GM18511 (cell line): Measurements from ENCODE around the gene FGB.

Source experiments
- ATAC-seq: cut with Tn5 transposase; IDR thresholded peaks from one replicate; pipeline ENCODE4 v1.9.1; 2021; ENCODE audit warnings: mild to moderate bottlenecking, moderate library complexity; ENCODE audit not compliant: unreplicated experiment

FGB gene

GRCh38 chr4:154565704-154566103, 2.9 kb downstream of the FGB start:
- no peak for ATAC-seq

GRCh38 chr4:154566639-154567204, 3.9 kb downstream of the FGB start:
- ATAC-seq: no peak

DNA sequence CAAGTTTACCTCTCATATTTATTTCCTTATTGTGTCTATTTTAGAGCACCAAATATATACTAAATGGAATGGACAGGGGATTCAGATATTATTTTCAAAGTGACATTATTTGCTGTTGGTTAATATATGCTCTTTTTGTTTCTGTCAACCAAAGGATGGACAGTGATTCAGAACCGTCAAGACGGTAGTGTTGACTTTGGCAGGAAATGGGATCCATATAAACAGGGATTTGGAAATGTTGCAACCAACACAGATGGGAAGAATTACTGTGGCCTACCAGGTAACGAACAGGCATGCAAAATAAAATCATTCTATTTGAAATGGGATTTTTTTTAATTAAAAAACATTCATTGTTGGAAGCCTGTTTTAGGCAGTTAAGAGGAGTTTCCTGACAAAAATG, 6.2 kb downstream of the FGB start:
- no peak for ATAC-seq

- ATAC-seq: no peak
Observed at GRCh38 chr4:154569584-154569983, 6.8 kb downstream of the FGB start.

- no peak for ATAC-seq
Observed at GRCh38 chr4:154573190-154573870, 10.5 kb downstream of the FGB start.

GRCh38 chr4:154574311-154574710, 11.5 kb downstream of the FGB start:
- no peak for ATAC-seq

DNA sequence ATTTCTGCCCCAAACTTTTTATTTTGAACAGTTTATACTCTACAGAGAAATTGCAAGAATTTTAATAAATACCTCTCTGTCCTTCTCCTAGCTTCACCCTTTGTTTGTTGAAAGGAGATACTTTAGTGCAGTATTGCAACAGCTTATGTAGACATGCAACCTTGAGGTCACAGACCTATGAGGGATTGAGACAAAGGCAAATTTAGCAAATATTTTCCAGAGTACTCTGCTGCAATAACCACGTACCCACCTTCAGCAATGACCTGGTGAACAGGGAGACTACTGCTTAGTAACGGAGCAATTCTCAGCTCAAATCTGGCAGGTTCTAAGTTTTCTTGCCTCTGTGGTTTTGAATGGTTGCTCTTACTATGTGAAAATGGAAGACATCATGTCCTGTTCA, 14.5 kb downstream of the FGB start:
- no peak for ATAC-seq

DNA sequence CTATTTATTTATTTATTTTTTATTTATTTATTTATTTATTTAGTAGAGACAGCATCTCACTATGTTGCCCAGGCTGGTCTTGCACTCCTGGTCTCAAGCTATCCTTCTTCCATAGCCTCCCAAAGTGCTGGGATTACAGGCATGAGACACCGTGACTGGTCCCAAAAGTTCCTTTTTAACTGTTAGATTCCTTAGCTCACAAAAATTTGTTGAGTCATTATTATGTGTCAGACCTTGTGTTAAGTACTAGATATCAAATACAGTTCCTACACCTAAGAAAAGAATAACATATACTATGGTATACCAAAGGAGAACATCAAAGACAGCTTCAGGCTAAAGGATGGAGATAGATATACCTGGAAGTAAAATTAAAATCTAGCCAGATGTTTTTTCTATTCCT, 16.1 kb downstream of the FGB start:
- no peak for ATAC-seq

DNA sequence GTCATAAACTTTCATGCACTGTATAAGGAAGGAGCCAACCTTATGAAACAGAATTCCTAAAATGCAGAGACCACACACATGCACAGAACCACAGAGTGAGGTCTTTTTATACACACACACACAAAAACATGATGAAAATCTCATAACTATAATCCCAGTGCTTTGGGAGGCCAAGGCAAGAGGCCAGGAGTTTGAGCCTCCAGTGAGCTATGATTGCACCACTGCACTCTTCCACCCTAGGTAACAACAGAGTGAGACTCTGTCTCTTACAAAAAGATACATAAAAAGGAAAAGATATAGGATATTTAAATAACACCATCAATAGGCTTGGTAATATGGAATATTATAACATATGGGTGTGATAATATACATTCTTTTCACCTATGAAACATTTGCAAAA, 17.1 kb downstream of the FGB start:
- no peak for ATAC-seq

DNA sequence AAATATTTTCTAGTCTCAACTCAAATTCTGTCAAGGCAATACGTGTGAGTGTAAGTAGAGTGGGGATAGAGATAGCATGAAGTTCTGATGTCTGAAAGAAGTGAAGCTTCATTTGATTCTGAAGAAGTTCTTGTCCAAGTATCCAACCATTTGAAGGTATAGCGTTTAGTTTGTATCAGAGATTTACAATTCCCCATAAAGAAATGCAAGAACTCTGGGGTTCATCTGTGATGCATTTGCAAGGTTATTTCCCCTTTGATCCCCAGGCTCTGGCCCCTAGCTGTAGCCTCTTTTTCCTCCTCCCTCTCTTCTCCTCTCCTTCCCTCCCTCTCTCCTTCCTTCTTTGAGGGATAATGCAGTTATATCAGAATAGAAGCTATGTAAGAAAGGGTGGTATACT, 19.9 kb downstream of the FGB start:
- no peak for ATAC-seq

- ATAC-seq: no peak
Observed at GRCh38 chr4:154583230-154583629, 20.4 kb downstream of the FGB start.

GRCh38 chr4:154583677-154584076, 20.9 kb downstream of the FGB start:
- no peak for ATAC-seq

DNA sequence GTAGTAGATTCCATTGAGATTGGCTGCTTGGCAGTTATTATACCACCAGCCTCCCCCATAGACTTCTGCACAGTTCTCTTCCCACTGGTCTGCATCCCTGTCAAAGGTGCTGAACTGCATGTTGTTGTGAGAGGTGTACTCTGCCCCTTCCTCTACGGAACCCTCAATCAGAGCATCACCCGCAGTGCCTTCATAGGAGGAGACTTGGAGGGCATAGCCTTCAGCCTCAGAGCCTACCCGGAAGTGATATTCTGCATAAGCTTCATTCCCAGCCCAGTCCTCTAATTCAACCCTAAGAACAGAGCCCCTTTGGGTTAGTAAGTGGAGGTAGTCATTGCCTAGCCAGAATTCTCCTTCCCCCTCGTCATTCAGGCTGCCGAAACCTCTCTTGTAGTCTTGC, 21.4 kb downstream of the FGB start:
- no peak for ATAC-seq

GRCh38 chr4:154585369-154586018, 22.7 kb downstream of the FGB start:
- no peak for ATAC-seq

GRCh38 chr4:154586296-154587033, 23.7 kb downstream of the FGB start:
- no peak for ATAC-seq

DNA sequence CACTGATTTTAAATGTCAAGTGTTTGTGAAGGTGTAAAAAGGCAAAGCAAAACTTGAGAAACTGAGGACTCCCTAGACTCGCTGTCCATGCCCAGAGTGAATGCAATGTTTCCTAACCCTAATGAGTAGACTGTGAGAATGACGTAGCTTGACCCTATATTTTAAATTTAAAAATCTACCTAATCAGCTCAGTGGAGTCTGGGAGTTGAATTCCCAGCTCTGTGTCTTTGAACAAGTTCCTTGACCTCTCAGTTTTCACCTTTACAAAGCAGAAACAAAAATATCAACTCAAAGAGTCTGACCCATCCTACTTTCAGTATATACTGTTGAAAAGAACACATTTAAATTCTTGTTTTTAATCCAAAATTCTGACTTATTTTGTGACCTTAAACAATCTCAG, 25.4 kb downstream of the FGB start:
- no peak for ATAC-seq

GRCh38 chr4:154589296-154590197, 26.7 kb downstream of the FGB start:
- ATAC-seq: no peak

DNA sequence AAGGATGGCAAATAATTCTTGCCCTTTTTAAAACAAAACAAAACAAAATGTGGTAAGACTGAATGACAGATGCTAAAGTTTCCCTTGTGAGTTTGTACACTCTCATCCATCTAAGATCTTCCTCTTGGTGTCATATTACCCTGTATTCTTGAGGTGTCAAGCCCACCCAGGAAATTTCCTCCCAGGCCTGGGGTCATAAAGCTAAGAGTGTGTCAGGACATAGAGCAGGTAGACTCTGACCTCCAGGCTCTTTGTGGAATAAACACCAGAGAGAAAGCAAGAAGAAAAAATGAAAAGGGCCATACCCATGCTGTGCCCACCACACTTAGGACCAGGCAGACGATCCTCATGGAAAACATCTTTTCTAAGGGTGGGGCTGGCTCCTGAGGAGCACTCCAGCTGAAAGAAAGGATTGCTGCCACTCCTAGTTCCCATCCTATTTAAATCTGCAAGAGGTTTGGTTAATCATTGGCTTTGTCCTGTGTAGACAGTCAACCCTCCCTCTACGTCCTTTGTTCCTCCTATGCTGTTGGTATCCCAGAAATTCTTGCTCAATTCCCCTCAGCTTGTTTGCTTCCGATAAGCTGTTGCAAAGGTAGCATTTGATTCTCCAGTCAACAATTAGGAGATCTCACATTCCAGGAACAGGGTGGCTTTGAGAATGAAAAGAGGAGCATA, 27.7 kb downstream of the FGB start, which contains the start of gene FGA:
Gene FGA, minus strand, starts transcription at position 414 of the 678 bp plus-strand sequence. Its CDS starts 55 bp downstream, at position 359.
- ATAC-seq: no peak

DNA sequence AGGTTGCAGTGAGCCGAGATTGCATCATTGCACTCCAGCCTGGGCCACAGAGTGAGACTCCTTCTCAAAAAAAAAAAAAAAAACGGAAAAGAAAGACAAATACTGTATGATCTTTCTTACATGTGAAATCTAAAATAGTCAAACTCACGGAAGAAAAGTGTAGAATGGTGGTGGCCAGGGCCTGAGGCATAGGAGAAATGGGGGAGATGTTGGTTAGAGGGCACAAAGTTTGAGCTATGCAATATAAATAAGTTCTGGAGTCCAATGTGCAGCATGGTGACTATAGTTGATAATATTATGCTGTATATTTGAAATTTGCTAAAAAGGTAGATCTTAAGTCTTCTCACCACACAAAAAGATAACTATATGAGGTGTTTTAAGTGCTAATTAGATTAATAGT, 29.1 kb downstream of the FGB start:
- ATAC-seq: no peak

GRCh38 chr4:154593868-154594267, 31.1 kb downstream of the FGB start:
- ATAC-seq: no peak
